ENCODE results near the gene MARCHF4. TPM values are rescaled to one million over a fixed set of nuclear protein-coding genes. Genes with fewer than 3 reads are reported as not detected.

The MARCHF4 gene
- total RNA-seq, 1 donor from 2014 or later = 6.1 TPM

DNA sequence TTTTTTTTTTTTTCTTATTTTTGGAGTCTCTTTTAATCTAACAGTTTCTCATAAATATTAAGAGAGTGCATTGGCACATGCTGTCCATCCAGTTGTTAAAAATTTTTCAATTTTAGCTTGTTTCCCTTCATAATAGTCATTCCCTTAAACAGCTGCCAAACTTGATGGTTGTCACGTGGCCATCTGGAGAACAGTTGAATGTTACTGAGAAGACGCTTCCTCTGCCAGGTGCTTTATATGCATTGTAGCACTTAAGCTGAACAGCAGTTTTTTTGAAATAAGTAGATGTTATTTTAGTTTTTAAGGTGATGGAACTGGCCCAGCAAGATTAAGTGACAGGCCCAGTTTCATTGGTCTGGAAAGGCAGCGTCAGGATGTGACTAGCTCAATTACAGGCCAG lies 43.3 kb upstream of the MARCHF4 start:
- Mint-ChIP-seq H3K9me3 (ENCODE audit: low read depth) (no peaks in the 10 kb centered on the region), H3K36me3 (ENCODE audit: low read depth) (peaks cover 9% of the 10 kb centered on the region), H3K27ac (ENCODE audit: unreplicated experiment) (no peak overlapping the region), H3K4me3 (ENCODE audit: unreplicated experiment) (no peak overlapping the region), H3K4me1 (ENCODE audit: low read depth) (peaks cover 14% of the 10 kb centered on the region), H3K27me3 (ENCODE audit: low read depth) (no peaks in the 10 kb centered on the region)
- DNase-seq (ENCODE audit: low spot score) = no peak
- TF ChIP-seq, protein P1, sequence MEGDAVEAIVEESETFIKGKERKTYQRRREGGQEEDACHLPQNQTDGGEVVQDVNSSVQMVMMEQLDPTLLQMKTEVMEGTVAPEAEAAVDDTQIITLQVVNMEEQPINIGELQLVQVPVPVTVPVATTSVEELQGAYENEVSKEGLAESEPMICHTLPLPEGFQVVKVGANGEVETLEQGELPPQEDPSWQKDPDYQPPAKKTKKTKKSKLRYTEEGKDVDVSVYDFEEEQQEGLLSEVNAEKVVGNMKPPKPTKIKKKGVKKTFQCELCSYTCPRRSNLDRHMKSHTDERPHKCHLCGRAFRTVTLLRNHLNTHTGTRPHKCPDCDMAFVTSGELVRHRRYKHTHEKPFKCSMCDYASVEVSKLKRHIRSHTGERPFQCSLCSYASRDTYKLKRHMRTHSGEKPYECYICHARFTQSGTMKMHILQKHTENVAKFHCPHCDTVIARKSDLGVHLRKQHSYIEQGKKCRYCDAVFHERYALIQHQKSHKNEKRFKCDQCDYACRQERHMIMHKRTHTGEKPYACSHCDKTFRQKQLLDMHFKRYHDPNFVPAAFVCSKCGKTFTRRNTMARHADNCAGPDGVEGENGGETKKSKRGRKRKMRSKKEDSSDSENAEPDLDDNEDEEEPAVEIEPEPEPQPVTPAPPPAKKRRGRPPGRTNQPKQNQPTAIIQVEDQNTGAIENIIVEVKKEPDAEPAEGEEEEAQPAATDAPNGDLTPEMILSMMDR (IDR thresholded peaks at IDR 0.05) = no peak

- peaks cover 6% of the 10 kb centered on the region for H3K36me3 Mint-ChIP-seq (ENCODE audit: low read depth)
- DNase-seq (ENCODE audit: low spot score) = no peak
- peaks cover 14% of the 10 kb centered on the region for H3K4me1 Mint-ChIP-seq (ENCODE audit: low read depth)
- no peak overlapping the region for H3K27ac Mint-ChIP-seq (ENCODE audit: unreplicated experiment)
- H3K4me3 Mint-ChIP-seq (ENCODE audit: unreplicated experiment) = no peak overlapping the region
- H3K9me3 Mint-ChIP-seq (ENCODE audit: low read depth) = no peaks in the 10 kb centered on the region
- TF ChIP-seq, protein P1 (IDR thresholded peaks at IDR 0.05) = no peak
- H3K27me3 Mint-ChIP-seq (ENCODE audit: low read depth) = no peaks in the 10 kb centered on the region
These were observed 42.6 kb upstream of the MARCHF4 start for GRCh38 chr2:216414772-216415319.

DNA sequence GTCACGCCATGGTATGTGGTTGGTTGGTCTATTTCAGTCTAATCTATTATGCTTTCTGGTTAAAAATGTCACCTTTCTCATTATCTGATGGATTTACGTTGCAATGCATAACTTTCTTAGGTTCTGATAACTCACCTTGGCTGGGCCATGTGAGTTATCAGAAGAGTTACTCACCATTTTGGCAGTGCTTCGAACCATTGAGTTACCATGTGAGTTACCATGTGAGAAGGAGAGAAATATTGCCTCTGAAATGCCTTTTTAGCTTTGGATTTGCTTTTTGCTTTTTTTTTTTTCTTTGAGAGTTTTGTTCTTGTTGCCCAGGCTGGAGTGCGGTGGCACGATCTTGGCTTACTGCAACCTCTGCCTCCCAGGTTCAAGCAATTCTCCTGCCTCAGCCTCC lies 41.6 kb upstream of the MARCHF4 start:
- no peak for DNase-seq (ENCODE audit: low spot score)
- Mint-ChIP-seq H3K4me1 (ENCODE audit: low read depth) (peaks cover 14% of the 10 kb centered on the region), H3K27ac (ENCODE audit: unreplicated experiment) (no peak overlapping the region), H3K36me3 (ENCODE audit: low read depth) (peaks cover 3% of the 10 kb centered on the region), H3K4me3 (ENCODE audit: unreplicated experiment) (no peak overlapping the region), H3K27me3 (ENCODE audit: low read depth) (no peaks in the 10 kb centered on the region), H3K9me3 (ENCODE audit: low read depth) (no peaks in the 10 kb centered on the region)
- TF ChIP-seq, protein P1 (IDR thresholded peaks at IDR 0.05) = no peak

GRCh38 chr2:216412022-216412999 lies 40.0 kb upstream of the MARCHF4 start, which contains the start of gene SMARCAL1:
Gene SMARCAL1, plus strand, starts transcription at chr2:216412484. Its CDS starts 2,221 bp downstream, at chr2:216414705.
- peaks cover 14% of the 10 kb centered on the region for H3K4me1 Mint-ChIP-seq (ENCODE audit: low read depth)
- peak within 1 kb of the TSS; percentile 94 for H3K4me3 Mint-ChIP-seq (ENCODE audit: unreplicated experiment)
- TF ChIP-seq, protein P1 (IDR thresholded peaks at IDR 0.05) = no peak
- H3K9me3 Mint-ChIP-seq (ENCODE audit: low read depth) = no peaks in the 10 kb centered on the region
- peak; percentile 99 for DNase-seq (ENCODE audit: low spot score)
- H3K27ac Mint-ChIP-seq (ENCODE audit: unreplicated experiment) = peak within 1 kb of the TSS; percentile 98
- H3K36me3 Mint-ChIP-seq (ENCODE audit: low read depth) = peaks cover 3% of the 10 kb centered on the region
- H3K27me3 Mint-ChIP-seq (ENCODE audit: low read depth) = no peaks in the 10 kb centered on the region

DNA sequence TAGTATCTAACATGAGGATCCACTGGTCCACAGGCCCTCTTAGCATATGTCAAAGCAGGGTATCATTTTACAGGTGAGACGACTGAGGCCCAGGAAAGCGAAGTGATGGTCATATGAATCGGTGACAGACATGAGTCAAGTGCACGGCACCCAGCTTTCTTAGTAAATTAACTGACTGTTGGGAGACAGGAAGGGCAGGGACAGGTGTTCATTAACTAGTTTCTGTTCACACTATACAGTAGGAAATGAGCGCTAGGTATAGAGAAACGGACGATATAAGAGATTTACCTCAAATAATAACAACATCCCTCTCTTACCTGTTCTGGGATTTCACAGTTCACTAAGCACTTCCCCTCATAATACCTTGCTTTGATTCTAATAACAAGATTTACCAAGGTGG lies 38.3 kb upstream of the MARCHF4 start:
- peaks cover 14% of the 10 kb centered on the region for H3K4me1 Mint-ChIP-seq (ENCODE audit: low read depth)
- H3K9me3 Mint-ChIP-seq (ENCODE audit: low read depth) = no peaks in the 10 kb centered on the region
- H3K27ac Mint-ChIP-seq (ENCODE audit: unreplicated experiment) = no peak overlapping the region
- DNase-seq (ENCODE audit: low spot score) = no peak
- no peak overlapping the region for H3K4me3 Mint-ChIP-seq (ENCODE audit: unreplicated experiment)
- TF ChIP-seq, protein P1 (IDR thresholded peaks at IDR 0.05) = no peak
- no peaks in the 10 kb centered on the region for H3K27me3 Mint-ChIP-seq (ENCODE audit: low read depth)
- peaks cover 1% of the 10 kb centered on the region for H3K36me3 Mint-ChIP-seq (ENCODE audit: low read depth)

All from chondrocyte (in vitro differentiated cells).